Neural progenitor cell (in vitro differentiated cells): ENCODE results near the gene SHROOM3. TPM values are rescaled to one million over a fixed set of nuclear protein-coding genes. Genes with fewer than 3 reads are reported as not detected.

Source experiments
- DNase-seq: peaks from one replicate; pipeline ENCODE4 v3.0.0-alpha.2; 2016; ENCODE audit warnings: low spot score
- H2AFZ ChIP-seq: fragments of 200-600 bp; sonication (generic); replicated peaks from 2 replicates; pipeline ENCODE4 v1.6.1; 2016; ENCODE audit warnings: antibody characterized with exemption
- H3F3A ChIP-seq: fragments of 200-600 bp; sonication (generic); 2 replicates; pipeline ENCODE4 v1.6.1; 2016; ENCODE audit warnings: antibody characterized with exemption, low read depth
- H3K27ac ChIP-seq: fragments of 200-600 bp; sonication (generic); 2 replicates; pipeline ENCODE4 v1.5.1; 2016; ENCODE audit warnings: mild to moderate bottlenecking
- H3K27me3 ChIP-seq: fragments of 200-600 bp; sonication (generic); 2 replicates; pipeline ENCODE4 v1.6.1; 2016; ENCODE audit warnings: mild to moderate bottlenecking, moderate library complexity
- H3K36me3 ChIP-seq: fragments of 200-600 bp; sonication (generic); 2 replicates; pipeline ENCODE4 v1.5.1; 2016
- H3K4me1 ChIP-seq: fragments of 200-600 bp; sonication (generic); 2 replicates; pipeline ENCODE4 v1.6.1; 2016; ENCODE audit warnings: mixed run types
- H3K4me2 ChIP-seq: fragments of 200-600 bp; sonication (generic); 2 replicates; pipeline ENCODE4 v1.6.1; 2016
- H3K4me3 ChIP-seq: fragments of 200-600 bp; sonication (generic); 2 replicates; pipeline ENCODE4 v1.5.1; 2016
- H3K79me2 ChIP-seq: fragments of 200-600 bp; sonication (generic); 2 replicates; pipeline ENCODE4 v1.6.1; 2016; ENCODE audit warnings: low read depth
- H3K9ac ChIP-seq: fragments of 200-600 bp; sonication (generic); 2 replicates; pipeline ENCODE4 v1.6.1; 2016
- H3K9me3 ChIP-seq: fragments of 200-600 bp; sonication (generic); 2 replicates; pipeline ENCODE4 v1.5.1; 2016; ENCODE audit warnings: low read depth
- H4K20me1 ChIP-seq: fragments of 200-600 bp; sonication (generic); 2 replicates; pipeline ENCODE4 v1.6.1; 2016; ENCODE audit warnings: low read depth
- H3K27ac Mint-ChIP-seq: 3 replicates; pipeline ENCODE4 v1.8.0; 2021; ENCODE audit warnings: mixed read lengths
- H3K27me3 Mint-ChIP-seq: 2 replicates; pipeline ENCODE4 v1.8.0; 2022; ENCODE audit warnings: low read depth, mild to moderate bottlenecking, inconsistent platforms, moderate library complexity, mixed read lengths; ENCODE audit not compliant: insufficient read depth
- H3K36me3 Mint-ChIP-seq: 3 replicates; pipeline ENCODE4 v1.8.0; 2021; ENCODE audit warnings: mixed read lengths
- H3K4me1 Mint-ChIP-seq: 3 replicates; pipeline ENCODE4 v1.8.0; 2021; ENCODE audit warnings: mixed read lengths
- H3K4me3 Mint-ChIP-seq: 3 replicates; pipeline ENCODE4 v1.8.0; 2021; ENCODE audit warnings: mild to moderate bottlenecking, moderate library complexity, mixed read lengths
- H3K9me3 Mint-ChIP-seq: 3 replicates; pipeline ENCODE4 v1.8.0; 2020; ENCODE audit warnings: mixed read lengths
- CTCF ChIP-seq: fragments of 200-600 bp; sonication (generic); IDR thresholded peaks from 2 replicates; pipeline ENCODE4 v1.5.1; 2017; ENCODE audit warnings: antibody characterized with exemption, mild to moderate bottlenecking
- EZH2 ChIP-seq: fragments of 200-600 bp; sonication (generic); IDR thresholded peaks from 2 replicates; pipeline ENCODE4 v1.6.1; 2017; ENCODE audit warnings: antibody characterized with exemption, mild to moderate bottlenecking, moderate library complexity
- EZH2phosphoT487 ChIP-seq: fragments of 200-600 bp; sonication (generic); IDR thresholded peaks from 2 replicates; pipeline ENCODE4 v1.6.1; 2017; ENCODE audit warnings: antibody characterized with exemption
- total RNA-seq: library from RNA; depleted of rRNA; stranded (reverse); fragments of >200 nt; gene quantifications from 2 replicates; pipeline ENCODE4 v1.2.3, GENCODE V29; 2015; ENCODE audit warnings: low replicate concordance

Gene SHROOM3
- total RNA-seq, 1 donor from 2014 or later, result 36.6 TPM

GRCh38 chr4:76750716-76751115, 315.7 kb downstream of the SHROOM3 start:
- H4K20me1 ChIP-seq, result peaks cover 6% of the 10 kb centered on the region
- no peaks in the 10 kb centered on the region for H3K27me3 ChIP-seq
- H3K9ac ChIP-seq, result no peak overlapping the region
- Mint-ChIP-seq H3K36me3 (peaks cover 38% of the 10 kb centered on the region), H3K4me1 (peaks cover 22% of the 10 kb centered on the region), H3K27ac (no peak overlapping the region), H3K4me3 (no peak overlapping the region), H3K27me3 (peaks cover 4% of the 10 kb centered on the region), H3K9me3 (peaks cover 2% of the 10 kb centered on the region)
- no peak overlapping the region for H3K27ac ChIP-seq
- no peaks in the 10 kb centered on the region for H3F3A ChIP-seq
- no peaks in the 10 kb centered on the region for H3K4me1 ChIP-seq
- no peaks in the 10 kb centered on the region for H3K9me3 ChIP-seq
- no peak overlapping the region for H3K4me2 ChIP-seq
- no peak overlapping the region for H2AFZ ChIP-seq
- H3K79me2 ChIP-seq, result peaks cover 7% of the 10 kb centered on the region
- TF ChIP-seq EZH2phosphoT487 (no peak), EZH2 (no peak), CTCF (no peak)
- H3K4me3 ChIP-seq, result no peak overlapping the region
- no peak for DNase-seq
- H3K36me3 ChIP-seq, result peaks cover 15% of the 10 kb centered on the region

- H3K27me3 Mint-ChIP-seq, result peaks cover 6% of the 10 kb centered on the region
- no peaks in the 10 kb centered on the region for H3K4me1 ChIP-seq
- peaks cover 5% of the 10 kb centered on the region for H3K79me2 ChIP-seq
- TF ChIP-seq CTCF (no peak), EZH2phosphoT487 (no peak), EZH2 (no peak)
- no peaks in the 10 kb centered on the region for H3K27me3 ChIP-seq
- H3K4me3 ChIP-seq, result no peak overlapping the region
- H3K4me1 Mint-ChIP-seq, result peaks cover 22% of the 10 kb centered on the region
- peaks cover 44% of the 10 kb centered on the region for H3K36me3 Mint-ChIP-seq
- no peak overlapping the region for H3K4me3 Mint-ChIP-seq
- peaks cover 6% of the 10 kb centered on the region for H4K20me1 ChIP-seq
- H3K27ac ChIP-seq, result no peak overlapping the region
- H3F3A ChIP-seq, result no peaks in the 10 kb centered on the region
- H3K27ac Mint-ChIP-seq, result no peak overlapping the region
- H3K9me3 Mint-ChIP-seq, result peaks cover 2% of the 10 kb centered on the region
- no peaks in the 10 kb centered on the region for H3K9me3 ChIP-seq
- H2AFZ ChIP-seq, result no peak overlapping the region
- peaks cover 15% of the 10 kb centered on the region for H3K36me3 ChIP-seq
- H3K4me2 ChIP-seq, result no peak overlapping the region
- DNase-seq, result no peak
- H3K9ac ChIP-seq, result no peak overlapping the region
Observed at GRCh38 chr4:76751612-76752343, 316.7 kb downstream of the SHROOM3 start.

- Histone ChIP-seq H3K27me3 (no peaks in the 10 kb centered on the region), H3K4me1 (no peaks in the 10 kb centered on the region), H4K20me1 (peaks cover 6% of the 10 kb centered on the region), H3K27ac (no peak overlapping the region), H3K36me3 (peaks cover 15% of the 10 kb centered on the region), H3F3A (peaks cover 5% of the 10 kb centered on the region), H2AFZ (no peak overlapping the region), H3K9me3 (no peaks in the 10 kb centered on the region), H3K4me3 (no peak overlapping the region), H3K9ac (no peak overlapping the region), H3K4me2 (no peak overlapping the region), H3K79me2 (peaks cover under 1% of the 10 kb centered on the region)
- no peak for DNase-seq
- Mint-ChIP-seq H3K4me3 (no peak overlapping the region), H3K27ac (peak overlapping the region; percentile 61), H3K9me3 (peaks cover 2% of the 10 kb centered on the region), H3K27me3 (peaks cover 6% of the 10 kb centered on the region), H3K36me3 (peaks cover 47% of the 10 kb centered on the region), H3K4me1 (peaks cover 18% of the 10 kb centered on the region)
- TF ChIP-seq CTCF (no peak), EZH2 (no peak), EZH2phosphoT487 (no peak)
Observed at GRCh38 chr4:76752861-76753501, 318.0 kb downstream of the SHROOM3 start.
